Esophagus muscularis mucosa (tissue), 4 donors: Measurements from ENCODE around the gene MAP1LC3A. TPM values are rescaled to one million over a fixed set of nuclear protein-coding genes. Genes with fewer than 3 reads are reported as not detected.

Experiments used
- DNase-seq: peaks from one replicate; pipeline ENCODE4 v3.0.0-alpha.2; 2017; ENCODE audit errors: extremely low spot score
- H3K27ac ChIP-seq, 4 donors: fragments of 200-600 bp; sonication (generic); replicated peaks in 1 of 4; 1 replicate in 3 of 4; 2 replicates in 1 of 4; pipeline ENCODE4 v1.5.1; 2016 to 2019; ENCODE audit warnings: mild to moderate bottlenecking in 1 of 4
- H3K27me3 ChIP-seq, 4 donors: fragments of 200-600 bp; sonication (generic); one replicate each; pipeline versions ENCODE4 v1.5.1 to v1.6.0; 2016 to 2019
- H3K36me3 ChIP-seq, 4 donors: fragments of 200-600 bp; sonication (generic); one replicate each; pipeline ENCODE4 v1.5.1; 2016 to 2019
- H3K4me1 ChIP-seq, 4 donors: fragments of 200-600 bp; sonication (generic); one replicate each; pipeline ENCODE4 v1.5.1; 2016 to 2019
- H3K4me3 ChIP-seq, 4 donors: fragments of 200-600 bp; sonication (generic); 1 replicate in 2 of 4; 2 replicates in 2 of 4; pipeline ENCODE4 v1.5.1; 2016 to 2019; ENCODE audit warnings: mild to moderate bottlenecking in 4 of 4, moderate library complexity in 1 of 4
- H3K9me3 ChIP-seq, 4 donors: fragments of 200-600 bp; sonication (generic); 1 replicate in 3 of 4; 2 replicates in 1 of 4; pipeline ENCODE4 v1.5.1; 2016 to 2019
- EP300 ChIP-seq: sonication (generic); formaldehyde crosslinking; IDR thresholded peaks from one replicate; pipeline ENCODE4 v1.6.1; 2017; ENCODE audit warnings: antibody characterized with exemption
- POLR2A ChIP-seq: fragments of 450-650 bp; IDR thresholded peaks from one replicate; pipeline ENCODE4 v1.6.1; 2017; ENCODE audit warnings: antibody characterized with exemption, moderate library complexity, mild to moderate bottlenecking, low read depth
- POLR2AphosphoS5 ChIP-seq, 2 donors: sonication (generic); formaldehyde crosslinking; IDR thresholded peaks; one replicate each; pipeline ENCODE4 v1.6.1; 2017; ENCODE audit warnings: antibody characterized with exemption in 2 of 2
- WGBS: methylation state at CpG from one replicate; pipeline ENCODE4 v1.1.5; 2018; 5-methylcytosine and 5-hydroxymethylcytosine counted together
- intact Hi-C: fragments of 100-400 bp; cut with DNase I; formaldehyde crosslinking; loops from one replicate; pipeline ENCODE4 v1.15.1; 2023
- total RNA-seq, 4 donors: library from RNA; depleted of rRNA; stranded (reverse); fragments of >200 nt; gene quantifications; one replicate each; pipeline versions ENCODE4 v1.1.0 to v1.2.1, GENCODE V29; 2016
- TF ChIP-seq, protein P1 (sequence below), 3 experiments: fragments of 200-600 bp in 2 of 3; fragments of 450-650 bp in 1 of 3; sonication (generic) in 2 of 3; IDR thresholded peaks; one replicate each; pipeline ENCODE4 v1.5.1; 2017 to 2019; ENCODE audit warnings: antibody characterized with exemption in 3 of 3, mild to moderate bottlenecking in 2 of 3, moderate library complexity in 1 of 3

The MAP1LC3A gene
- total RNA-seq, 4 donors from 2014 or later: 83.9 to 152 (median 111) TPM

DNA sequence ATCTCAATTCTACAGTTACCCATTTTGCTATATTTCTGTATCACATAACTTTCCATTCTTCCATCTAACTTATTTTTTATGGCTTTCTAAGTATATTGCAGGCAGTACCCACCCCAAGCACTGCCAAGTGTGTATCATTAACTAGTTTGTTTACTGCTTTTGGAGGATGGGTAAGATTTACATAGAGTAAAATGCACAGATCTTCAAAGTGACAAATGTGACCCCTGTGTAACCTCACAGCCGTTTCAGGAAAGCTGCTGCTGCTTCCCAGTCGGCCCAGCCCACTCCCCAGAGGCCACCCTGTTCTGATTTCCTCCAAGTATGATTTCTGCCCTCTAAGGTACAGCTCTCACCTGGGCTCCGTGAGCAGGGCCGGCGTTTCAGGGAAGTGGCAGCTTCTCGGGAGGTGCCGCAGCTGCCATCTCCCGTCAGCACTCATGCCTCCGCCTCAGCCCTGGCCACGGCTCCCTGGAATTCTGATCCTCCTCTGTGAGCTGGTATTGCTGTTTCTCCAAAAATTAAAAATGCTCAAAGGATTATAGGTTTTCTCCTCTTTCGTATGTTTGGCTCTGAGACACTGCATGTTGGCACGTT is 15.0 kb upstream of the MAP1LC3A start:
- peaks cover 24 to 47% (median 39%) of the 10 kb centered on the region in 4 donors for H3K36me3 ChIP-seq
- 77% methylated on average over 12 of the region's 12 CpGs for WGBS
- H3K4me1 ChIP-seq: peaks cover 0 to 11% (median 6%) of the 10 kb centered on the region in 4 donors
- no peaks in the 10 kb centered on the region for H3K9me3 ChIP-seq
- H3K4me3 ChIP-seq: no peak overlapping the region
- H3K27me3 ChIP-seq: no peaks in the 10 kb centered on the region
- H3K27ac ChIP-seq: no peak overlapping the region
- intact Hi-C loops: no loop called here
- TF ChIP-seq POLR2A (no peak), POLR2AphosphoS5 (IDR thresholded peaks at IDR 0.05) (no peak), EP300 (no peak)
- TF ChIP-seq, protein P1, sequence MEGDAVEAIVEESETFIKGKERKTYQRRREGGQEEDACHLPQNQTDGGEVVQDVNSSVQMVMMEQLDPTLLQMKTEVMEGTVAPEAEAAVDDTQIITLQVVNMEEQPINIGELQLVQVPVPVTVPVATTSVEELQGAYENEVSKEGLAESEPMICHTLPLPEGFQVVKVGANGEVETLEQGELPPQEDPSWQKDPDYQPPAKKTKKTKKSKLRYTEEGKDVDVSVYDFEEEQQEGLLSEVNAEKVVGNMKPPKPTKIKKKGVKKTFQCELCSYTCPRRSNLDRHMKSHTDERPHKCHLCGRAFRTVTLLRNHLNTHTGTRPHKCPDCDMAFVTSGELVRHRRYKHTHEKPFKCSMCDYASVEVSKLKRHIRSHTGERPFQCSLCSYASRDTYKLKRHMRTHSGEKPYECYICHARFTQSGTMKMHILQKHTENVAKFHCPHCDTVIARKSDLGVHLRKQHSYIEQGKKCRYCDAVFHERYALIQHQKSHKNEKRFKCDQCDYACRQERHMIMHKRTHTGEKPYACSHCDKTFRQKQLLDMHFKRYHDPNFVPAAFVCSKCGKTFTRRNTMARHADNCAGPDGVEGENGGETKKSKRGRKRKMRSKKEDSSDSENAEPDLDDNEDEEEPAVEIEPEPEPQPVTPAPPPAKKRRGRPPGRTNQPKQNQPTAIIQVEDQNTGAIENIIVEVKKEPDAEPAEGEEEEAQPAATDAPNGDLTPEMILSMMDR (IDR thresholded peaks at IDR 0.05): no peak
- no peak for DNase-seq

DNA sequence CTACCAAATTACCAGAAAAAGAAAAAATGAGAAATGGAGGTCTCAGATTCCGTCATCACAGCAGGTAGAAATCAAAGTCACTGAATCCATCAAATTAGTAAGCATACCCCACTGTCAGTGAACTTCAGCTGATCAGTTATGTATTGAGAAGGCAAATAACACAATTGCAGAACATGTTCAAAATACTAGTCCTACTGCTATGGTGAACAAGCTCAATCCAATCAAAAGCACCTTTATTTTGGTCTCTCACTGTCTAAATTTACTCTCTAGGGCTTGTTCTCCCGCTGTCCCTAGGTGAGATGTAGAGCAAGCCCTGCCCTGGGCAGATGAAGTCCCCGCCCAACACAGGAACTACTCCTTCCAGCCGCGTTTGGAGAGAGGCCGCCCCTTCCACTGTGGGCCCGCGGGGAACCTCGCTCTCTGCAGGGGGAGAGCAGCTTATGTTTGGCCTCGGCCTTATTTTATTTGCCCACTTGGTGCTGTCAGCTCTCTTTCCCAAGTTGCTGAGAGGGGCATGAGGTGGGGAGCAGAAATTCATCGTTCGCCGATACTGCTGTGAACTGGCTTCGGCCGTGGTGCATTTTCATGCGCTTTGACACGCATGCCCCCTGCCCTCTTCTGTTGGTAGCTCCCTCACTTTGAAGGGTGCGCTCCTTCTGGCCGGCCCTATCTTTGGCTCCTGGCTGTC is 14.3 kb upstream of the MAP1LC3A start:
- no peaks in the 10 kb centered on the region for H3K9me3 ChIP-seq
- no peak for TF ChIP-seq POLR2AphosphoS5 (IDR thresholded peaks at IDR 0.05)
- no peak for TF ChIP-seq EP300
- TF ChIP-seq POLR2A: no peak
- TF ChIP-seq, protein P1 (IDR thresholded peaks at IDR 0.05): no peak
- intact Hi-C loops: no loop called here
- H3K36me3 ChIP-seq: peaks cover 24 to 40% (median 32%) of the 10 kb centered on the region in 4 donors
- 30% methylated on average over 19 of the region's 19 CpGs for whole genome bisulfite sequencing
- peak overlapping the region in 2 of 4 donors; percentile 1 to 18 for H3K4me3 ChIP-seq
- H3K27me3 ChIP-seq: no peaks in the 10 kb centered on the region
- H3K27ac ChIP-seq: no peak overlapping the region
- peaks cover 0 to 9% (median 6%) of the 10 kb centered on the region in 4 donors for H3K4me1 ChIP-seq
- DNase-seq: no peak

DNA sequence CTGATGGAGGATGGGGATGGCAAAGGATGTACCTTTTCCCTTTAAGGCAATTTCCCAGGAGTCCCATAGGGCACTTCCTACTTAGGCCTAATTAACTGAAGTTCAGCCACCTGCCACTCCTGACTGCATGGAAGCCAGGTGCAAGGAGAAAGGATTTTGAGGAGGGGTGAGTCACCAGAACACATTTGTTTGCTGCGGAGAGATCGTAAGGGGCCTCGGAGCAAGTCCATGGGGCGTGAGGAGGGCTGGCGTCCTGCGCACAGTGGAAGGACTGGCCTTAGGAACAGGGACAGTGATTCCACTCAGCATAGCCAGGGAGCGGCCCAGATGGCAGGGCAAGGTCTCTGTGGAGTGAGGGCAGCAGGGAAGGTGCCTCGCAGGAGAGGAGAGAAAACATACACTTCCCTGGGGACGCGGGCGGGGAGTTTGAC is 11.8 kb upstream of the MAP1LC3A start:
- TF ChIP-seq, protein P1 (IDR thresholded peaks at IDR 0.05): no peak
- TF ChIP-seq POLR2AphosphoS5 (IDR thresholded peaks at IDR 0.05) (no peak), POLR2A (no peak), EP300 (no peak)
- Histone ChIP-seq H3K9me3 (no peaks in the 10 kb centered on the region), H3K27me3 (no peaks in the 10 kb centered on the region), H3K27ac (no peak overlapping the region), H3K36me3 (peaks cover 3 to 15% (median 8%) of the 10 kb centered on the region in 4 donors), H3K4me1 (peaks cover 0 to 9% (median 6%) of the 10 kb centered on the region in 4 donors), H3K4me3 (no peak overlapping the region)
- no peak for DNase-seq
- intact Hi-C loops: no loop called here
- WGBS: 89% methylated on average over 11 of the region's 11 CpGs

DNA sequence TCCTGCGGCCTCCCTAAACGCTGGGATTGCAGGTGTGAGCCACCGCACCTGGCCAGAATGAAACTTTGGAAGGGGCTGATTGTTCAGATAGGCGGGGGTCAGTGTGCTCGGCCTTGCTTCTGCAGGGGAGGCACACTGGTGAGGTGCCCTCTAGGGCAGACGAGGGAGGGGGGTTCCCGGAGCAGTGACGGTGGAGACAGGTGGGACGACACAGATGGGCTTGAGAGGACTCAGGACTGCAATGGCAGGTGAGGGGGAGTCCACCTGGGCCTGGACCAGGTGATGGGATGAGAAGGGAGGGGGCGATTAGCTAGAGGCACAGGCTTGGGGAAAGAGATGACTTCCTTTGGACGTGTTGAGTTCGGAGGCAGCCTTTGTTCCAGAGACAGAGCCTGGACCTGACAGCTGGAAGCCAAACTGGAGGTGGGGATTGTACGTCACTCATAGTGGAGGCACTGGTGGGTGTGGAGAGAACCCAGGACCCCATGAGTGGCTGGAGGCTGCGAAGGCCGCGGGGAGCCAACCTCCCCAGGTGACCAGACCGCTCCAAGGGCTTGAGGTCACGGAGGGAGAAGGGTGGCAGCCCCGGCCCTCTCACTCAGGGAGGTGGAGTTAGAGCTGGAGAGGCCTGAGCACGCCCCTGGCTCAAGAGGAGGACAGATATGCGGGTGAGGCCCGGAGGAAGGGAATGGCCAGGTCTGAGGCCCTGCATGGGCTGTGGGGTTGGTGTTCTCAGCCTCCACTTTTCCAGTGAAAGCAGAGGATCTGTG is 10.5 kb upstream of the MAP1LC3A start:
- intact Hi-C loops: no loop called here
- DNase-seq: no peak
- TF ChIP-seq, protein P1 (IDR thresholded peaks at IDR 0.05): no peak
- TF ChIP-seq POLR2AphosphoS5 (IDR thresholded peaks at IDR 0.05): no peak
- no peak for TF ChIP-seq EP300
- TF ChIP-seq POLR2A: no peak
- no peak overlapping the region for H3K27ac ChIP-seq
- 86% methylated on average over 19 of the region's 22 CpGs for WGBS
- peaks cover 0 to 4% (median 0%) of the 10 kb centered on the region in 4 donors for H3K36me3 ChIP-seq
- no peaks in the 10 kb centered on the region for H3K27me3 ChIP-seq
- peaks cover 0 to 9% (median 7%) of the 10 kb centered on the region in 4 donors for H3K4me1 ChIP-seq
- H3K4me3 ChIP-seq: no peak overlapping the region
- no peaks in the 10 kb centered on the region for H3K9me3 ChIP-seq
